Raji (cell line): Measurements from ENCODE around the gene CFAP97.
A peak's percentile ranks its signal among the peaks of the same experiment; 100 is the strongest.

Experiments
- POLR2A ChIP-seq: IDR thresholded peaks from 2 replicates; pipeline ENCODE4 v1.6.1; 2011; ENCODE audit warnings: low read depth, low read length, control low read depth; ENCODE audit not compliant: insufficient read depth

Gene CFAP97

GRCh38 chr4:185203486-185204237 lies at the start of gene CFAP97:
TSS of gene CFAP97 (minus strand) at chr4:185204000. CDS start at chr4:185191196, 12,804 bp downstream.
- TF ChIP-seq POLR2A: peak; percentile 69

GRCh38 chr4:185249105-185249504 lies 45.3 kb upstream of the CFAP97 start:
- TF ChIP-seq POLR2A: no peak

- no peak for TF ChIP-seq POLR2A
These were observed 44.7 kb upstream of the CFAP97 start for GRCh38 chr4:185248393-185249039.

- no peak for TF ChIP-seq POLR2A
These were observed 43.4 kb upstream of the CFAP97 start for GRCh38 chr4:185247151-185247550.

- TF ChIP-seq POLR2A: no peak
These were observed 42.7 kb upstream of the CFAP97 start for GRCh38 chr4:185246453-185246852.

- TF ChIP-seq POLR2A: no peak
These were observed 41.0 kb upstream of the CFAP97 start for GRCh38 chr4:185244763-185245162.

GRCh38 chr4:185243879-185244278 lies 40.1 kb upstream of the CFAP97 start:
- TF ChIP-seq POLR2A: no peak

GRCh38 chr4:185242749-185243533 lies 39.1 kb upstream of the CFAP97 start:
- no peak for TF ChIP-seq POLR2A

- no peak for TF ChIP-seq POLR2A
These were observed 35.0 kb upstream of the CFAP97 start for GRCh38 chr4:185238750-185239149.

GRCh38 chr4:185238215-185238681 lies 34.4 kb upstream of the CFAP97 start:
- TF ChIP-seq POLR2A: no peak

- no peak for TF ChIP-seq POLR2A
These were observed 33.4 kb upstream of the CFAP97 start for GRCh38 chr4:185237175-185237574.

- no peak for TF ChIP-seq POLR2A
These were observed 32.2 kb upstream of the CFAP97 start for GRCh38 chr4:185235843-185236503.

- TF ChIP-seq POLR2A: no peak
These were observed 31.5 kb upstream of the CFAP97 start for GRCh38 chr4:185235119-185235842.

- TF ChIP-seq POLR2A: no peak
These were observed 28.6 kb upstream of the CFAP97 start for GRCh38 chr4:185232370-185232769.
